ENCODE results near the gene PTH1R. TPM values are rescaled to one million over a fixed set of nuclear protein-coding genes. Genes with fewer than 3 reads are reported as not detected.

PTH1R gene
- total and polyA plus RNA-seq, 12 donors, result 1.5 to 89.8 (median 4.2) TPM

Other genes with a start within 250 kb of the PTH1R start
- 10 to 100 TPM; 16.3 to 41.6 (median 21.6) TPM for gene ALS2CL, start 184.0 kb upstream of the PTH1R start, total RNA-seq
- 100 to 1,000 TPM in 1 of 2 donors, 10 to 100 TPM in 1; 15.6 to 102 TPM for gene ALS2CL, start 184.0 kb upstream of the PTH1R start, polyA plus RNA-seq
- gene TMIE, start 176.3 kb upstream of the PTH1R start, total RNA-seq, result 1 to 10 TPM in 1 of 10 donors, under 1 TPM in 8, not detected in 1; 0.21 to 1.1 (median 0.48) TPM
- 1 to 10 TPM in 1 of 2 donors, under 1 TPM in 1; 0.39 to 1.2 TPM for gene TMIE, start 176.3 kb upstream of the PTH1R start, polyA plus RNA-seq
- under 1 TPM in 8 of 10 donors, not detected in 2; 0.09 to 0.37 (median 0.25) TPM for gene PRSS50, start 159.9 kb upstream of the PTH1R start, total RNA-seq
- gene PRSS50, start 159.9 kb upstream of the PTH1R start, polyA plus RNA-seq, result under 1 TPM; 0.43 to 0.88 TPM
- gene MYL3, start 14.3 kb upstream of the PTH1R start, total RNA-seq, result 1,000 to 10,000 TPM; 5,377 to 9,904 (median 7,431) TPM
- gene MYL3, start 14.3 kb upstream of the PTH1R start, polyA plus RNA-seq, result 1,000 to 10,000 TPM; 7,541 to 8,578 TPM
- 10 to 100 TPM; 28.8 to 39.9 (median 33.3) TPM for gene CCDC12, start 99.0 kb downstream of the PTH1R start, total RNA-seq
- gene CCDC12, start 99.0 kb downstream of the PTH1R start, polyA plus RNA-seq, result 100 to 1,000 TPM in 1 of 2 donors, 10 to 100 TPM in 1; 86.1 to 137 TPM
- gene NBEAL2, start 101.9 kb downstream of the PTH1R start, total RNA-seq, result 10 to 100 TPM in 7 of 10 donors, 1 to 10 TPM in 3; 7.6 to 23.1 (median 10.8) TPM
- 10 to 100 TPM; 44.0 to 51.1 TPM for gene NBEAL2, start 101.9 kb downstream of the PTH1R start, polyA plus RNA-seq